Esophagus muscularis mucosa (tissue), 4 donors: ENCODE measurements around the gene CHAD. TPM values are rescaled to one million over a fixed set of nuclear protein-coding genes. Genes with fewer than 3 reads are reported as not detected.

Experiments
- DNase-seq: peaks from one replicate; pipeline ENCODE4 v3.0.0-alpha.2; 2017; ENCODE audit errors: extremely low spot score
- H3K27ac ChIP-seq, 4 donors: fragments of 200-600 bp; sonication (generic); replicated peaks in 1 of 4; 1 replicate in 3 of 4; 2 replicates in 1 of 4; pipeline ENCODE4 v1.5.1; 2016 to 2019; ENCODE audit warnings: mild to moderate bottlenecking in 1 of 4
- H3K27me3 ChIP-seq, 4 donors: fragments of 200-600 bp; sonication (generic); one replicate each; pipeline versions ENCODE4 v1.5.1 to v1.6.0; 2016 to 2019
- H3K36me3 ChIP-seq, 4 donors: fragments of 200-600 bp; sonication (generic); one replicate each; pipeline ENCODE4 v1.5.1; 2016 to 2019
- H3K4me1 ChIP-seq, 4 donors: fragments of 200-600 bp; sonication (generic); one replicate each; pipeline ENCODE4 v1.5.1; 2016 to 2019
- H3K4me3 ChIP-seq, 4 donors: fragments of 200-600 bp; sonication (generic); 1 replicate in 2 of 4; 2 replicates in 2 of 4; pipeline ENCODE4 v1.5.1; 2016 to 2019; ENCODE audit warnings: mild to moderate bottlenecking in 4 of 4, moderate library complexity in 1 of 4
- H3K9me3 ChIP-seq, 4 donors: fragments of 200-600 bp; sonication (generic); 1 replicate in 3 of 4; 2 replicates in 1 of 4; pipeline ENCODE4 v1.5.1; 2016 to 2019
- CTCF ChIP-seq, 3 experiments: fragments of 200-600 bp in 2 of 3; fragments of 450-650 bp in 1 of 3; sonication (generic) in 2 of 3; IDR thresholded peaks; one replicate each; pipeline ENCODE4 v1.5.1; 2017 to 2019; ENCODE audit warnings: antibody characterized with exemption in 3 of 3, mild to moderate bottlenecking in 2 of 3, moderate library complexity in 1 of 3
- EP300 ChIP-seq: sonication (generic); formaldehyde crosslinking; IDR thresholded peaks from one replicate; pipeline ENCODE4 v1.6.1; 2017; ENCODE audit warnings: antibody characterized with exemption
- POLR2A ChIP-seq: fragments of 450-650 bp; IDR thresholded peaks from one replicate; pipeline ENCODE4 v1.6.1; 2017; ENCODE audit warnings: antibody characterized with exemption, moderate library complexity, mild to moderate bottlenecking, low read depth
- POLR2AphosphoS5 ChIP-seq, 2 donors: sonication (generic); formaldehyde crosslinking; IDR thresholded peaks; one replicate each; pipeline ENCODE4 v1.6.1; 2017; ENCODE audit warnings: antibody characterized with exemption in 2 of 2
- WGBS: methylation state at CpG from one replicate; pipeline ENCODE4 v1.1.5; 2018; 5-methylcytosine and 5-hydroxymethylcytosine counted together
- intact Hi-C: fragments of 100-400 bp; cut with DNase I; formaldehyde crosslinking; loops from one replicate; pipeline ENCODE4 v1.15.1; 2023
- total RNA-seq, 4 donors: library from RNA; depleted of rRNA; stranded (reverse); fragments of >200 nt; gene quantifications; one replicate each; pipeline versions ENCODE4 v1.1.0 to v1.2.1, GENCODE V29; 2016

Gene CHAD
- total RNA-seq, 4 donors from 2014 or later, result not detected

- Histone ChIP-seq H3K4me1 (peaks cover 35 to 42% (median 37%) of the 10 kb centered on the region in 4 donors), H3K9me3 (no peaks in the 10 kb centered on the region), H3K27me3 (peaks cover 0 to 9% (median 3%) of the 10 kb centered on the region in 4 donors), H3K4me3 (no peak overlapping the region), H3K27ac (peak overlapping the region; percentile 60 to 82 (median 80)), H3K36me3 (peaks cover 12 to 46% (median 39%) of the 10 kb centered on the region in 4 donors)
- DNase-seq, result no peak
- intact Hi-C loops, result loop anchor here (2.0 to 10.0 kb wide), 4 partner anchors 61 to 363 kb away; partner anchors contain the start of gene ABCC3
- TF ChIP-seq EP300 (no peak), CTCF (IDR thresholded peaks at IDR 0.05) (no peak), POLR2AphosphoS5 (IDR thresholded peaks at IDR 0.05) (no peak), POLR2A (no peak)
- 87% methylated on average over 4 of the region's 4 CpGs for WGBS
These were observed 13.0 kb upstream of the CHAD start for GRCh38 chr17:50481648-50482047.

- H3K4me3 ChIP-seq, result no peak overlapping the region
- TF ChIP-seq POLR2AphosphoS5 (IDR thresholded peaks at IDR 0.05), result no peak
- TF ChIP-seq CTCF (IDR thresholded peaks at IDR 0.05), result no peak
- no peak for TF ChIP-seq POLR2A
- no peak for TF ChIP-seq EP300
- no peak overlapping the region for H3K27ac ChIP-seq
- intact Hi-C loops, result loop anchor here (2.0 to 10.0 kb wide), 4 partner anchors 62 to 364 kb away; partner anchors contain the start of gene ABCC3
- H3K36me3 ChIP-seq, result peaks cover 12 to 39% (median 35%) of the 10 kb centered on the region in 4 donors
- no peak for DNase-seq
- WGBS, result 90% methylated on average over 2 of the region's 2 CpGs
- H3K27me3 ChIP-seq, result peaks cover 0 to 14% (median 5%) of the 10 kb centered on the region in 4 donors
- H3K9me3 ChIP-seq, result no peaks in the 10 kb centered on the region
- H3K4me1 ChIP-seq, result peaks cover 35 to 42% (median 37%) of the 10 kb centered on the region in 4 donors
These were observed 12.3 kb upstream of the CHAD start for GRCh38 chr17:50480854-50481490.

- TF ChIP-seq CTCF (IDR thresholded peaks at IDR 0.05) (no peak), EP300 (no peak), POLR2A (no peak)
- Histone ChIP-seq H3K4me1 (peaks cover 35 to 42% (median 37%) of the 10 kb centered on the region in 4 donors), H3K27me3 (peaks cover 0 to 16% (median 5%) of the 10 kb centered on the region in 4 donors), H3K9me3 (no peaks in the 10 kb centered on the region), H3K4me3 (peak overlapping the region in 1 of 4 donors; percentile 80), H3K27ac (peak overlapping the region in 2 of 4 donors; percentile 87 to 92), H3K36me3 (peaks cover 7 to 32% (median 28%) of the 10 kb centered on the region in 4 donors)
- DNase-seq, result no peak
- 88% methylated on average over 7 of the region's 7 CpGs for WGBS
- intact Hi-C loops, result loop anchor here (2.0 to 10.0 kb wide), 4 partner anchors 63 to 365 kb away; partner anchors contain the start of gene ABCC3
These were observed 11.6 kb upstream of the CHAD start for GRCh38 chr17:50480142-50480764.

- peaks cover 35 to 42% (median 37%) of the 10 kb centered on the region in 4 donors for H3K4me1 ChIP-seq
- H3K4me3 ChIP-seq, result peak overlapping the region; percentile 72 to 86 (median 77)
- peaks cover 0 to 16% (median 5%) of the 10 kb centered on the region in 4 donors for H3K27me3 ChIP-seq
- peak in 1 of 2 donors; percentile 56 for TF ChIP-seq POLR2AphosphoS5 (IDR thresholded peaks at IDR 0.05)
- TF ChIP-seq CTCF (IDR thresholded peaks at IDR 0.05), result peak; percentile 38 to 64 (median 38)
- no peak for TF ChIP-seq POLR2A
- TF ChIP-seq EP300, result no peak
- 9% methylated on average over 17 of the region's 19 CpGs for WGBS
- H3K27ac ChIP-seq, result peak overlapping the region; percentile 86 to 92 (median 88)
- peaks cover 7 to 26% (median 22%) of the 10 kb centered on the region in 4 donors for H3K36me3 ChIP-seq
- DNase-seq, result peak; percentile 93
- no peaks in the 10 kb centered on the region for H3K9me3 ChIP-seq
- intact Hi-C loops, result loop anchor here (2.0 to 10.0 kb wide), 4 partner anchors 63 to 365 kb away; partner anchors contain the start of gene ABCC3
These were observed 11.0 kb upstream of the CHAD start for GRCh38 chr17:50479522-50480141.
